K562 (cell line): ENCODE measurements around the gene SAMD11. TPM values are rescaled to one million over a fixed set of nuclear protein-coding genes. Genes with fewer than 3 reads are reported as not detected.

Source experiments
- CAMTA2 ChIP-seq: fragments of 250-450 bp; sonication (Bioruptor Pico); conservative IDR thresholded peaks from 2 replicates; pipeline ENCODE4 v1.5.1; 2022
- HDAC3 ChIP-seq: fragments of 450-650 bp; IDR thresholded peaks from 2 replicates; pipeline ENCODE4 v1.6.1; 2018; ENCODE audit warnings: borderline replicate concordance, mild to moderate bottlenecking, moderate library complexity; ENCODE audit not compliant: partially characterized antibody
- HOMEZ ChIP-seq: fragments of 250-450 bp; sonication (Bioruptor Pico); IDR thresholded peaks from 2 replicates; pipeline ENCODE4 v1.4.0; 2020; ENCODE audit warnings: mild to moderate bottlenecking, moderate library complexity
- MXI1 ChIP-seq: IDR thresholded peaks from 2 replicates; pipeline ENCODE4 v1.6.1; 2011; ENCODE audit warnings: low read depth, mild to moderate bottlenecking, improper control_type of control experiment, low read length
- RBM25 ChIP-seq: fragments of 200-400 bp; formaldehyde crosslinking; IDR thresholded peaks from 2 replicates; pipeline ENCODE4 v1.6.1; 2018; ENCODE audit warnings: low read length, low read depth, moderate library complexity; ENCODE audit not compliant: severe bottlenecking
- RBM34 ChIP-seq: fragments of 200-400 bp; formaldehyde crosslinking; IDR thresholded peaks from 2 replicates; pipeline ENCODE4 v1.6.1; 2018; ENCODE audit warnings: low read length, borderline replicate concordance; ENCODE audit not compliant: insufficient read depth
- RUNX1 ChIP-seq: sonication (generic); IDR thresholded peaks from 2 replicates; pipeline ENCODE4 v1.6.1; 2016; ENCODE audit warnings: antibody characterized with exemption, low read depth
- SMAD4 ChIP-seq: fragments of 250-450 bp; sonication (Bioruptor Pico); conservative IDR thresholded peaks from 2 replicates; pipeline ENCODE4 v1.8.0; 2021; ENCODE audit warnings: inconsistent platforms, mild to moderate bottlenecking, moderate library complexity
- SP1 ChIP-seq: sonication (generic); formaldehyde crosslinking; IDR thresholded peaks from 2 replicates; pipeline ENCODE4 v1.8.1; 2022; ENCODE audit warnings: mild to moderate bottlenecking, missing genetic modification reagents
- TSC22D4 ChIP-seq: fragments of 450-650 bp; IDR thresholded peaks from 2 replicates; pipeline ENCODE4 v1.6.1; 2016; ENCODE audit warnings: missing genetic modification characterization, missing biosample characterization, control low read depth
- ZBTB26 ChIP-seq: fragments of 450-650 bp; formaldehyde crosslinking; IDR thresholded peaks from 2 replicates; pipeline ENCODE4 v1.4.0; 2022; ENCODE audit warnings: missing genetic modification characterization
- ZNF197 ChIP-seq: fragments of 200-800 bp; sonication (Bioruptor generic); IDR thresholded peaks from 2 replicates; pipeline ENCODE4 v1.6.1; 2016; ENCODE audit warnings: low read depth, missing genetic modification characterization, missing compliant biosample characterization
- ZNF263 ChIP-seq: sonication (generic); formaldehyde crosslinking; IDR thresholded peaks from 2 replicates; pipeline ENCODE4 v1.8.0; 2022; ENCODE audit warnings: mild to moderate bottlenecking, missing genetic modification reagents, borderline replicate concordance
- ZNF57 ChIP-seq: fragments of 450-650 bp; formaldehyde crosslinking; IDR thresholded peaks from 2 replicates; pipeline ENCODE4 v1.4.0; 2020; ENCODE audit warnings: mild to moderate bottlenecking, moderate library complexity
- ZNF592 ChIP-seq: fragments of 450-650 bp; IDR thresholded peaks from 2 replicates; pipeline ENCODE4 v1.6.1; 2017; ENCODE audit warnings: antibody characterized with exemption, mild to moderate bottlenecking
- ZNF740 ChIP-seq, 3 experiments: fragments of 200-800 bp in 1 of 3; sonication (Bioruptor generic) in 1 of 3; sonication (generic) in 1 of 3; formaldehyde crosslinking in 1 of 3; IDR thresholded peaks; 2 replicates each; pipeline versions ENCODE4 v1.6.1 to v1.8.0; 2016 to 2022; ENCODE audit warnings: mild to moderate bottlenecking in 2 of 3, missing compliant biosample characterization in 2 of 3, missing genetic modification characterization in 2 of 3, missing genetic modification reagents in 1 of 3
- polyA plus RNA-seq, 8 experiments: library from polyadenylated mRNA; depleted of rRNA in 4 of 8; stranded (reverse) in 5 of 8; unstranded in 3 of 8; fragments of >200 nt; fragmentation: Nextera tagmentation in 2 of 8; fragmentation: Illumina TruSeq in 1 of 8; extraction: Ambion mirVana in 2 of 8; extraction: Trizol in 1 of 8; gene quantifications; 2 replicates each; pipeline versions ENCODE4 v1.2.1 to v1.2.3, GENCODE V29; 2011 to 2014; ENCODE audit warnings: inconsistent platforms in 1 of 8, missing spikeins in 1 of 8
- total RNA-seq, 7 experiments: library from RNA; depleted of rRNA in 6 of 7; stranded (reverse); fragments of >200 nt in 6 of 7; fragmentation: Illumina TruSeq in 2 of 7; extraction: Trizol in 2 of 7; gene quantifications; 2 replicates each; pipeline versions ENCODE4 v1.2.1 to v1.2.3, GENCODE V29; 2011 to 2021; ENCODE audit warnings: low replicate concordance in 1 of 7

The SAMD11 gene
- total and polyA plus RNA-seq, 9 of the 15 experiments (the other 6 are each of a cell fraction or from before 2014, with no cell fraction given) = 0.07 to 0.82 (median 0.11) TPM; not detected in 2

GRCh38 chr1:941588-942383, 18.1 kb downstream of the SAMD11 start (continued):
- TF ChIP-seq SP1 (CRISPR knock-in tag) (no peak), ZBTB26 (CRISPR knock-in tag) (no peak), ZNF57 (CRISPR knock-in tag) (no peak), ZNF592 (no peak), HOMEZ (no peak), HDAC3 (no peak), ZNF740 (CRISPR knock-in tag; IDR thresholded peaks at IDR 0.05) (no peak), ZNF740 (tag; IDR thresholded peaks at IDR 0.05) (peak in 1 of 2 experiments; percentile 29; a peak in 2 of 4 replicates), ZNF263 (CRISPR knock-in tag) (no peak; the same call in 1 of the 2 replicates), CAMTA2 (CRISPR knock-in tag) (no peak), RBM34 (no peak), SMAD4 (CRISPR knock-in tag) (peak; percentile 96), ZNF197 (CRISPR knock-in tag) (no peak), RUNX1 (no peak), TSC22D4 (tag) (no peak), RBM25 (no peak), MXI1 (no peak)
